Measurements from ENCODE around the gene AGFG1. TPM values are rescaled to one million over a fixed set of nuclear protein-coding genes. Genes with fewer than 3 reads are reported as not detected.

Gene AGFG1
- total RNA-seq, 1 experiment from 2014 or later, result 86.1 TPM

GRCh38 chr2:227610123-227610522 lies 138.2 kb downstream of the AGFG1 start:
- Mint-ChIP-seq H3K27me3 (ENCODE audit: insufficient read depth, unreplicated experiment) (no peaks in the 10 kb centered on the region), H3K27ac (ENCODE audit: low read depth, unreplicated experiment) (no peak overlapping the region), H3K4me1 (ENCODE audit: insufficient read depth, unreplicated experiment) (no peaks in the 10 kb centered on the region), H3K36me3 (ENCODE audit: insufficient read depth, unreplicated experiment) (no peaks in the 10 kb centered on the region), H3K4me3 (ENCODE audit: unreplicated experiment) (no peak overlapping the region), H3K9me3 (ENCODE audit: unreplicated experiment) (no peaks in the 10 kb centered on the region)
- no peak for DNase-seq (ENCODE audit: unreplicated experiment)
- ChIA-PET POLR2A (no interaction called here), CTCF (no interaction called here)
- intact Hi-C loops (cut with micrococcal nuclease), result no loop called here
- TF ChIP-seq, protein P1, sequence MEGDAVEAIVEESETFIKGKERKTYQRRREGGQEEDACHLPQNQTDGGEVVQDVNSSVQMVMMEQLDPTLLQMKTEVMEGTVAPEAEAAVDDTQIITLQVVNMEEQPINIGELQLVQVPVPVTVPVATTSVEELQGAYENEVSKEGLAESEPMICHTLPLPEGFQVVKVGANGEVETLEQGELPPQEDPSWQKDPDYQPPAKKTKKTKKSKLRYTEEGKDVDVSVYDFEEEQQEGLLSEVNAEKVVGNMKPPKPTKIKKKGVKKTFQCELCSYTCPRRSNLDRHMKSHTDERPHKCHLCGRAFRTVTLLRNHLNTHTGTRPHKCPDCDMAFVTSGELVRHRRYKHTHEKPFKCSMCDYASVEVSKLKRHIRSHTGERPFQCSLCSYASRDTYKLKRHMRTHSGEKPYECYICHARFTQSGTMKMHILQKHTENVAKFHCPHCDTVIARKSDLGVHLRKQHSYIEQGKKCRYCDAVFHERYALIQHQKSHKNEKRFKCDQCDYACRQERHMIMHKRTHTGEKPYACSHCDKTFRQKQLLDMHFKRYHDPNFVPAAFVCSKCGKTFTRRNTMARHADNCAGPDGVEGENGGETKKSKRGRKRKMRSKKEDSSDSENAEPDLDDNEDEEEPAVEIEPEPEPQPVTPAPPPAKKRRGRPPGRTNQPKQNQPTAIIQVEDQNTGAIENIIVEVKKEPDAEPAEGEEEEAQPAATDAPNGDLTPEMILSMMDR (IDR thresholded peaks at IDR 0.05; ENCODE audit: unreplicated experiment), result no peak
- no TSS peak for BruUV-seq (replicated peaks)

Small RNAs within 50 kb of the gene (microRNA-seq; reads per million reads assigned to microRNA genes)
- gene MIR5703, result 0.53 reads per million

Other genes starting within 250 kb of the AGFG1 start
- 81.2 and 90.2 TPM in 2 replicates for gene MFF, start 146.9 kb upstream of the AGFG1 start, total RNA-seq (2022)
- not detected in 2 replicates for gene TM4SF20, start 92.8 kb upstream of the AGFG1 start, total RNA-seq (2022)
- not detected in 2 replicates for gene SCYGR1, start 84.2 kb upstream of the AGFG1 start, total RNA-seq (2022)
- not detected in 2 replicates for gene SCYGR2, start 126.7 kb downstream of the AGFG1 start, total RNA-seq (2022)
- gene SCYGR3, start 142.7 kb downstream of the AGFG1 start, total RNA-seq (2022), result not detected in 2 replicates
- gene SCYGR4, start 145.3 kb downstream of the AGFG1 start, total RNA-seq (2022), result not detected in 2 replicates
- gene SCYGR5, start 194.6 kb downstream of the AGFG1 start, total RNA-seq (2022), result not detected in 2 replicates
- not detected in 2 replicates for gene SLC19A3, start 245.9 kb downstream of the AGFG1 start, total RNA-seq (2022)

Measured in MCF 10A (cell line).